Measurements from ENCODE around the gene CD99L2.

- TF ChIP-seq CTCF (conservative IDR thresholded peaks at IDR 0.05; ENCODE audit: low read length) (no peak), EZH2phosphoT487 (IDR thresholded peaks at IDR 0.05; ENCODE audit: borderline replicate concordance) (no peak)
These were observed 29.8 kb downstream of the CD99L2 start for GRCh38 chrX:150868625-150869024.

Measured in Loucy (cell line).